ENCODE results near the gene PRSS48. TPM values are rescaled to one million over a fixed set of nuclear protein-coding genes. Genes with fewer than 3 reads are reported as not detected.

PRSS48 gene
- total RNA-seq, 1 donor from 2014 or later, result not detected

GRCh38 chr4:151322570-151322969 is 45.6 kb downstream of the PRSS48 start:
- H3K27ac ChIP-seq (ENCODE audit: low read depth, low read length), result no peak overlapping the region
- H3K4me3 ChIP-seq (ENCODE audit: insufficient read depth, low read depth, low read length), result no peak overlapping the region
- peak; percentile 10 for DNase-seq (ENCODE audit: low read depth)

GRCh38 chr4:151323667-151324066 is 46.7 kb downstream of the PRSS48 start:
- Histone ChIP-seq H2AFZ (ENCODE audit: low read depth, low read length) (no peak overlapping the region), H3K36me3 (ENCODE audit: insufficient read depth, low read length) (no peaks in the 10 kb centered on the region), H3K27me3 (ENCODE audit: insufficient read depth, low read length) (no peaks in the 10 kb centered on the region), H3K4me3 (ENCODE audit: insufficient read depth, low read depth, low read length) (no peak overlapping the region), H3K79me2 (ENCODE audit: insufficient read depth, low read length) (peaks cover 23% of the 10 kb centered on the region), H4K20me1 (ENCODE audit: insufficient read depth, low read length) (no peaks in the 10 kb centered on the region), H3K9me3 (ENCODE audit: insufficient read depth, low read depth, low read length) (no peaks in the 10 kb centered on the region), H3K4me2 (ENCODE audit: low read length) (peak overlapping the region; percentile 96), H3K9ac (ENCODE audit: low read length) (no peak overlapping the region), H3K4me1 (ENCODE audit: insufficient read depth, low read length) (peaks cover 9% of the 10 kb centered on the region), H3K27ac (ENCODE audit: low read depth, low read length) (no peak overlapping the region)
- TF ChIP-seq EZH2 (IDR thresholded peaks at IDR 0.05; ENCODE audit: insufficient read depth, low read length), result no peak
- no peak for TF ChIP-seq CTCF (IDR thresholded peaks at IDR 0.05; ENCODE audit: insufficient read depth, low read depth, low read length)
- H3K36me3 Mint-ChIP-seq (ENCODE audit: low read depth, unreplicated experiment), result no peaks in the 10 kb centered on the region
- DNase-seq (ENCODE audit: low read depth) (no peak), FAIRE-seq (no peak)
- H3K4me3 Mint-ChIP-seq (ENCODE audit: unreplicated experiment), result peak overlapping the region; percentile 96
- H3K4me1 Mint-ChIP-seq (ENCODE audit: low read depth, unreplicated experiment), result peaks cover 22% of the 10 kb centered on the region
- H3K27me3 Mint-ChIP-seq (ENCODE audit: low read depth, unreplicated experiment), result no peaks in the 10 kb centered on the region
- peak overlapping the region; percentile 67 for H3K27ac Mint-ChIP-seq (ENCODE audit: unreplicated experiment)
- H3K9me3 Mint-ChIP-seq (ENCODE audit: unreplicated experiment), result no peaks in the 10 kb centered on the region

More at GRCh38 chr4:151322570-151322969, 45.6 kb downstream of the PRSS48 start:
- Mint-ChIP-seq H3K27me3 (ENCODE audit: low read depth, unreplicated experiment) (no peaks in the 10 kb centered on the region), H3K4me3 (ENCODE audit: unreplicated experiment) (peak overlapping the region; percentile 79), H3K9me3 (ENCODE audit: unreplicated experiment) (no peaks in the 10 kb centered on the region), H3K36me3 (ENCODE audit: low read depth, unreplicated experiment) (no peaks in the 10 kb centered on the region), H3K27ac (ENCODE audit: unreplicated experiment) (no peak overlapping the region), H3K4me1 (ENCODE audit: low read depth, unreplicated experiment) (peaks cover 22% of the 10 kb centered on the region)
- H3K9ac ChIP-seq (ENCODE audit: low read length), result no peak overlapping the region
- H3K36me3 ChIP-seq (ENCODE audit: insufficient read depth, low read length), result no peaks in the 10 kb centered on the region
- no peak for FAIRE-seq
- H3K9me3 ChIP-seq (ENCODE audit: insufficient read depth, low read depth, low read length), result no peaks in the 10 kb centered on the region
- no peak overlapping the region for H3K4me2 ChIP-seq (ENCODE audit: low read length)
- H3K27me3 ChIP-seq (ENCODE audit: insufficient read depth, low read length), result no peaks in the 10 kb centered on the region
- peaks cover 9% of the 10 kb centered on the region for H3K4me1 ChIP-seq (ENCODE audit: insufficient read depth, low read length)
- H2AFZ ChIP-seq (ENCODE audit: low read depth, low read length), result no peak overlapping the region
- peaks cover 23% of the 10 kb centered on the region for H3K79me2 ChIP-seq (ENCODE audit: insufficient read depth, low read length)
- TF ChIP-seq CTCF (IDR thresholded peaks at IDR 0.05; ENCODE audit: insufficient read depth, low read depth, low read length) (no peak), EZH2 (IDR thresholded peaks at IDR 0.05; ENCODE audit: insufficient read depth, low read length) (no peak)
- H4K20me1 ChIP-seq (ENCODE audit: insufficient read depth, low read length), result no peaks in the 10 kb centered on the region

- no peaks in the 10 kb centered on the region for H3K27me3 Mint-ChIP-seq (ENCODE audit: low read depth, unreplicated experiment)
- no peak for FAIRE-seq
These were observed 47.3 kb downstream of the PRSS48 start for GRCh38 chr4:151324124-151324751.

More at GRCh38 chr4:151324124-151324751, 47.3 kb downstream of the PRSS48 start:
- Histone ChIP-seq H2AFZ (ENCODE audit: low read depth, low read length) (peak overlapping the region; percentile 34), H3K9me3 (ENCODE audit: insufficient read depth, low read depth, low read length) (no peaks in the 10 kb centered on the region), H3K27ac (ENCODE audit: low read depth, low read length) (peak overlapping the region; percentile 11), H3K4me3 (ENCODE audit: insufficient read depth, low read depth, low read length) (peak overlapping the region; percentile 75), H3K9ac (ENCODE audit: low read length) (peak overlapping the region; percentile 85), H3K36me3 (ENCODE audit: insufficient read depth, low read length) (no peaks in the 10 kb centered on the region), H4K20me1 (ENCODE audit: insufficient read depth, low read length) (no peaks in the 10 kb centered on the region), H3K27me3 (ENCODE audit: insufficient read depth, low read length) (no peaks in the 10 kb centered on the region), H3K79me2 (ENCODE audit: insufficient read depth, low read length) (peaks cover 23% of the 10 kb centered on the region), H3K4me2 (ENCODE audit: low read length) (peak overlapping the region; percentile 96), H3K4me1 (ENCODE audit: insufficient read depth, low read length) (peaks cover 9% of the 10 kb centered on the region)
- H3K4me3 Mint-ChIP-seq (ENCODE audit: unreplicated experiment), result peak overlapping the region; percentile 96
- peak overlapping the region; percentile 99 for H3K27ac Mint-ChIP-seq (ENCODE audit: unreplicated experiment)
- no peak for DNase-seq (ENCODE audit: low read depth)
- H3K4me1 Mint-ChIP-seq (ENCODE audit: low read depth, unreplicated experiment), result peaks cover 22% of the 10 kb centered on the region
- TF ChIP-seq EZH2 (IDR thresholded peaks at IDR 0.05; ENCODE audit: insufficient read depth, low read length), result no peak
- TF ChIP-seq CTCF (IDR thresholded peaks at IDR 0.05; ENCODE audit: insufficient read depth, low read depth, low read length), result no peak
- no peaks in the 10 kb centered on the region for H3K9me3 Mint-ChIP-seq (ENCODE audit: unreplicated experiment)
- no peaks in the 10 kb centered on the region for H3K36me3 Mint-ChIP-seq (ENCODE audit: low read depth, unreplicated experiment)
